GM10266 (cell line): Measurements from ENCODE around the gene MLXIPL.

Source experiments
- DNase-seq: peaks from one replicate; pipeline ENCODE4 v3.0.0; 2012; ENCODE audit errors: extremely low spot score
- CTCF ChIP-seq: IDR thresholded peaks from 2 replicates; pipeline ENCODE4 v1.5.1; 2012; ENCODE audit warnings: mild to moderate bottlenecking, low read depth; ENCODE audit not compliant: control insufficient read depth, insufficient read depth; ENCODE audit errors: missing control alignments

Gene MLXIPL

DNA sequence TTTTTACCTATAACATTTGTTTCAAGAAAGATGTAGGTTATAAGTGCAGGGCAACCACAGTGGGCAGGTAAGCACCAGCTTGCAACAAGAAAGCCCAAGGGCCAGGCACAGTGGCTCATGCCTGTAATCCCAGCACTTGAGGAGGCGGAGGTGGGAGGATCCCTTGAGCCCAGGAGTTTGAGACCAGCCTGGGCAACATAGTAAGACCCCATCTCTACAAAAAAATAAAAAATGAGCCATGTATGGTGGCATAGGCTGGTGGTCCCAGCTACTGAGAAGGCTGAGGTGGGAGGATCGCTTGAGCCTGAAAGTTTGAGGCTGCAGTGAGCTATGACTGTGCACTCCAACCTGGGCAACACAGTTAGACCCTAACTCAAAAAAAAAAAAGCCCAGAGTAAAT lies 79.6 kb downstream of the MLXIPL start:
- TF ChIP-seq CTCF = no peak
- DNase-seq = no peak
